ENCODE measurements around the gene TRAK1. TPM values are rescaled to one million over a fixed set of nuclear protein-coding genes. Genes with fewer than 3 reads are reported as not detected.

Gene TRAK1
- total and polyA plus RNA-seq, 10 of the 15 experiments (the other 5 are each of a cell fraction or from before 2014, with no cell fraction given) = 6.6 to 46.2 (median 23.7) TPM

DNA sequence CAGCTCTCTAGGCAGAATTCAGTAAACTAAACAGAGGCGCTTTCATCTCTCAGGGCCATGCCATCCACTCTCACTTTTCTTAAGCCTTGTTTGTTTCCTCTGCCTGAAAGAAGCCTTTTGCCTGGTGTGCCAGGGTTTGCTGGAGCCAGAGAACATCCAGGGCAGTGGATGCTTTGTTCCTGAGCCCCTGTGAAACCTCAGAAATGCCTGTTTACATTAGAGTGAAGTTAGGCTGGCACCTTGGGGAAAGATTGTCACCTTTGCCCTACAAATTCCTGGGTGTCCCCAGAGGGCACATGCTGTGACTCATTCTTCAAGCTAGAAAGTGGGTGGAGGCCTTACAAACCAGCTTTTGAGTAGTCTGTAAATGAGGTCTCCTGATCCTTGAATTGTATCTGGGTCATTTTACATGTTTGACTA, 10.7 kb upstream of the TRAK1 start:
- Histone ChIP-seq H3K27me3 (replicated peaks in 1 of 2; ENCODE audit: control insufficient read depth in 2 of 2, insufficient read depth in 2 of 2, low read length in 1 of 2) (no peaks in the 10 kb centered on the region), H3K79me2 (ENCODE audit: control insufficient read depth, insufficient read depth, low read length) (peaks cover 75% of the 10 kb centered on the region), H3K9ac (ENCODE audit: control insufficient read depth, insufficient read depth, low read length) (peak overlapping the region; percentile 19; the same call in 1 of the 2 replicates), H3K4me3 (no peak overlapping the region), H2AFZ (ENCODE audit: control insufficient read depth, low read depth, low read length) (no peak overlapping the region), H3K4me2 (ENCODE audit: control insufficient read depth, insufficient read depth) (peak overlapping the region; percentile 71), H3K4me1 (ENCODE audit: control insufficient read depth, insufficient read depth, low read length) (peaks cover 34% of the 10 kb centered on the region), H3K36me3 (ENCODE audit: control insufficient read depth in 2 of 2, insufficient read depth in 2 of 2, low read length in 1 of 2) (0 out of 4 replicates have a peak, but pooled peaks cover 0 to 3% of the 10 kb centered on the region in 2 experiments), H4K20me1 (ENCODE audit: control insufficient read depth, insufficient read depth) (no peaks in the 10 kb centered on the region), H3K9me3 (replicated peaks; ENCODE audit: control insufficient read depth, insufficient read depth, low read length) (peaks cover 4% of the 10 kb centered on the region; the same call in 2 of the 3 replicates), H3K27ac (ENCODE audit: control insufficient read depth, insufficient read depth) (peak overlapping the region; percentile 76)
- POLR2A ChIA-PET = interaction anchor here (0.5 to 1.7 kb wide), 3 partner anchors 14 to 62 kb away, joined by 3 to 5 read pairs (median 4); no protein-coding TSS in a partner anchor
- in situ Hi-C loops (cut with MboI) = no loop called here
- CTCF ChIA-PET = interaction anchor here (0.6 to 1.9 kb wide), 2 partner anchors 11 to 66 kb away, joined by 3 to 6 read pairs; no protein-coding TSS in a partner anchor
- 5% methylated on average over 1 of the region's 1 CpG for WGBS (ENCODE audit: insufficient coverage, insufficient replicate concordance, low lambda C conversion rate, missing lambda C conversion rate)
- FAIRE-seq (no peak), ATAC-seq (peak; percentile 79), DNase-seq (ENCODE audit: low read depth, low spot score) (peak; percentile 38)
- no TSS peak for BruUV-seq (replicated peaks)
- intact Hi-C loops (cut with micrococcal nuclease; ENCODE audit: unreplicated experiment) = no loop called here
- SMC1A ChIA-PET (ENCODE audit: uncharacterized antibody, unreplicated experiment) = interaction anchor here (1.0 to 1.8 kb wide), 4 partner anchors 8 to 55 kb away, joined by 3 to 9 read pairs (median 5); no protein-coding TSS in a partner anchor
- TF ChIP-seq ZNF687 (IDR thresholded peaks at IDR 0.05) (no peak), NR2F1 (conservative IDR thresholded peaks at IDR 0.05) (peak; percentile 61; the same call in 1 of the 2 replicates), IKZF1 (conservative IDR thresholded peaks at IDR 0.05) (peak; percentile 25; the same call in 1 of the 2 replicates), MEF2B (IDR thresholded peaks at IDR 0.05; ENCODE audit: partially characterized antibody, poor library complexity, severe bottlenecking) (peak; percentile 72), IKZF2 (IDR thresholded peaks at IDR 0.05) (peak; percentile 21 to 34; a peak in 1 of 4 replicates)
- RAD21 ChIA-PET (ENCODE audit: unreplicated experiment) = interaction anchor here (1.2 to 2.4 kb wide), 5 partner anchors 12 to 118 kb away, joined by 4 to 9 read pairs (median 4); partner anchors contain the start of gene ULK4

Data from GM12878 (cell line).